Ishikawa (cell line): ENCODE data around the gene CACNA1C.

Experiments used
- CEBPB ChIP-seq: IDR thresholded peaks from 2 replicates; pipeline ENCODE4 v1.6.1; 2012
- CREB1 ChIP-seq: IDR thresholded peaks from 2 replicates; pipeline ENCODE4 v1.6.1; 2012; ENCODE audit warnings: low read depth
- EGR1 ChIP-seq: IDR thresholded peaks from 2 replicates; pipeline ENCODE4 v1.6.1; 2012
- EP300 ChIP-seq: IDR thresholded peaks from 2 replicates; pipeline ENCODE4 v1.6.1; 2012; ENCODE audit warnings: borderline replicate concordance
- FOXM1 ChIP-seq: IDR thresholded peaks from 2 replicates; pipeline ENCODE4 v1.6.1; 2012; ENCODE audit warnings: low read depth, borderline replicate concordance
- NFIC ChIP-seq: IDR thresholded peaks from 2 replicates; pipeline ENCODE4 v1.6.1; 2012
- RAD21 ChIP-seq: IDR thresholded peaks from 2 replicates; pipeline ENCODE4 v1.6.1; 2012; ENCODE audit warnings: low read depth
- TAF1 ChIP-seq: IDR thresholded peaks from 2 replicates; pipeline ENCODE4 v1.6.1; 2012; ENCODE audit warnings: low read depth, mild to moderate bottlenecking
- TCF12 ChIP-seq: IDR thresholded peaks from 2 replicates; pipeline ENCODE4 v1.6.1; 2012; ENCODE audit warnings: low read depth
- TEAD4 ChIP-seq: IDR thresholded peaks from 2 replicates; pipeline ENCODE4 v1.6.1; 2012
- YY1 ChIP-seq: IDR thresholded peaks from 2 replicates; pipeline ENCODE4 v1.6.1; 2012; ENCODE audit warnings: low read depth
- TF ChIP-seq, protein P1 (sequence below): IDR thresholded peaks from 2 replicates; pipeline ENCODE4 v1.6.1; 2012; ENCODE audit warnings: low read depth, mild to moderate bottlenecking
- TF ChIP-seq, protein P2 (sequence below): IDR thresholded peaks from 2 replicates; pipeline ENCODE4 v1.6.1; 2012
- TF ChIP-seq, protein P3 (sequence below): IDR thresholded peaks from 2 replicates; pipeline ENCODE4 v1.6.1; 2012

DNA sequence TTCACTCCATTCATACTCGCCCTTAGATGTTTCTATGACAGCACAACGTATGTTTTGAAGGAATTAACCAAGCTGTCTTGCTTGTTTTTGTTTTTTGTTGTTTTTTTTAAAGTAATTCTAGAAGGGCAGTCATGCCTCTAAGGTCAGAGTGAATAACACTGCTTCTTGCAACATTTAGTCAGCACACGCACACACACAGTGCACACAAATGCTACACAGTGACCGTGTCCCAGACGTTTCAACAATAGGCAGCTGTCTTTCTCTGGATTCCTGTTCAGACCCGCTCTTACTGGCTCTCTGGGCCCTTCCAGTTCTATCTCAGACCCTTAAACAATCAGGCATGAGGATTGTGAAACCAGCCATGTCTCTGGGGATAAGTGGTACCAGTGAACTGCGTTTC lies 391.0 kb downstream of the CACNA1C start:
- TF ChIP-seq EP300 (no peak), NFIC (no peak), RAD21 (no peak), TCF12 (no peak), CEBPB (no peak), CREB1 (no peak), EGR1 (no peak), TEAD4 (no peak), TAF1 (no peak), FOXM1 (no peak), YY1 (no peak)
- TF ChIP-seq, protein P1, sequence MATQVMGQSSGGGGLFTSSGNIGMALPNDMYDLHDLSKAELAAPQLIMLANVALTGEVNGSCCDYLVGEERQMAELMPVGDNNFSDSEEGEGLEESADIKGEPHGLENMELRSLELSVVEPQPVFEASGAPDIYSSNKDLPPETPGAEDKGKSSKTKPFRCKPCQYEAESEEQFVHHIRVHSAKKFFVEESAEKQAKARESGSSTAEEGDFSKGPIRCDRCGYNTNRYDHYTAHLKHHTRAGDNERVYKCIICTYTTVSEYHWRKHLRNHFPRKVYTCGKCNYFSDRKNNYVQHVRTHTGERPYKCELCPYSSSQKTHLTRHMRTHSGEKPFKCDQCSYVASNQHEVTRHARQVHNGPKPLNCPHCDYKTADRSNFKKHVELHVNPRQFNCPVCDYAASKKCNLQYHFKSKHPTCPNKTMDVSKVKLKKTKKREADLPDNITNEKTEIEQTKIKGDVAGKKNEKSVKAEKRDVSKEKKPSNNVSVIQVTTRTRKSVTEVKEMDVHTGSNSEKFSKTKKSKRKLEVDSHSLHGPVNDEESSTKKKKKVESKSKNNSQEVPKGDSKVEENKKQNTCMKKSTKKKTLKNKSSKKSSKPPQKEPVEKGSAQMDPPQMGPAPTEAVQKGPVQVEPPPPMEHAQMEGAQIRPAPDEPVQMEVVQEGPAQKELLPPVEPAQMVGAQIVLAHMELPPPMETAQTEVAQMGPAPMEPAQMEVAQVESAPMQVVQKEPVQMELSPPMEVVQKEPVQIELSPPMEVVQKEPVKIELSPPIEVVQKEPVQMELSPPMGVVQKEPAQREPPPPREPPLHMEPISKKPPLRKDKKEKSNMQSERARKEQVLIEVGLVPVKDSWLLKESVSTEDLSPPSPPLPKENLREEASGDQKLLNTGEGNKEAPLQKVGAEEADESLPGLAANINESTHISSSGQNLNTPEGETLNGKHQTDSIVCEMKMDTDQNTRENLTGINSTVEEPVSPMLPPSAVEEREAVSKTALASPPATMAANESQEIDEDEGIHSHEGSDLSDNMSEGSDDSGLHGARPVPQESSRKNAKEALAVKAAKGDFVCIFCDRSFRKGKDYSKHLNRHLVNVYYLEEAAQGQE, result no peak
- TF ChIP-seq, protein P2, sequence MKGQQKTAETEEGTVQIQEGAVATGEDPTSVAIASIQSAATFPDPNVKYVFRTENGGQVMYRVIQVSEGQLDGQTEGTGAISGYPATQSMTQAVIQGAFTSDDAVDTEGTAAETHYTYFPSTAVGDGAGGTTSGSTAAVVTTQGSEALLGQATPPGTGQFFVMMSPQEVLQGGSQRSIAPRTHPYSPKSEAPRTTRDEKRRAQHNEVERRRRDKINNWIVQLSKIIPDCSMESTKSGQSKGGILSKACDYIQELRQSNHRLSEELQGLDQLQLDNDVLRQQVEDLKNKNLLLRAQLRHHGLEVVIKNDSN, result no peak
- TF ChIP-seq, protein P3, sequence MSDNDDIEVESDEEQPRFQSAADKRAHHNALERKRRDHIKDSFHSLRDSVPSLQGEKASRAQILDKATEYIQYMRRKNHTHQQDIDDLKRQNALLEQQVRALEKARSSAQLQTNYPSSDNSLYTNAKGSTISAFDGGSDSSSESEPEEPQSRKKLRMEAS, result no peak
